Measurements from ENCODE around the gene PTPRE.

The PTPRE gene

GRCh38 chr10:128060341-128061250, 153.7 kb downstream of the PTPRE start:
- H3K4me1 ChIP-seq (ENCODE audit: control insufficient read depth, insufficient read depth, low read length) = no peaks in the 10 kb centered on the region
- no peaks in the 10 kb centered on the region for H3K9me3 ChIP-seq (ENCODE audit: control insufficient read depth, insufficient read depth, low read depth, low read length)
- no peak overlapping the region for H3K27ac ChIP-seq (ENCODE audit: extremely low read depth, low read depth, low read length)
- peaks cover 3 to 14% of the 10 kb centered on the region in 2 experiments; a peak in 2 of 3 replicates for H3K36me3 ChIP-seq (ENCODE audit: control insufficient read depth in 2 of 2, insufficient read depth in 1 of 2, low read length in 2 of 2)
- POLR2A ChIA-PET = no interaction called here
- H3K4me3 ChIP-seq (ENCODE audit: low read depth, low read length) = no peak overlapping the region
- CTCF ChIA-PET = no interaction called here
- TF ChIP-seq ZNF580 (tag by site-specific recombination; IDR thresholded peaks at IDR 0.05) (no peak), SCRT2 (tag by site-specific recombination; IDR thresholded peaks at IDR 0.05) (no peak), INSM2 (tag by site-specific recombination; IDR thresholded peaks at IDR 0.05) (no peak), ZNF529 (tag by site-specific recombination; IDR thresholded peaks at IDR 0.05; ENCODE audit: insufficient replicate concordance) (no peak), ZFP3 (tag by site-specific recombination; IDR thresholded peaks at IDR 0.05; ENCODE audit: low read depth) (no peak), ZNF692 (tag by site-specific recombination; IDR thresholded peaks at IDR 0.05) (no peak), ZNF777 (tag by site-specific recombination; IDR thresholded peaks at IDR 0.05; ENCODE audit: borderline replicate concordance) (no peak), ZBTB7A (tag by site-specific recombination; IDR thresholded peaks at IDR 0.05; ENCODE audit: low read depth) (no peak), ZNF621 (tag by site-specific recombination; IDR thresholded peaks at IDR 0.05) (no peak), ZNF155 (tag by site-specific recombination; IDR thresholded peaks at IDR 0.05) (no peak), ZNF266 (tag by site-specific recombination; IDR thresholded peaks at IDR 0.05; ENCODE audit: low read depth) (no peak), ZNF26 (tag by site-specific recombination; IDR thresholded peaks at IDR 0.05) (no peak), ZNF560 (tag by site-specific recombination; IDR thresholded peaks at IDR 0.05; ENCODE audit: borderline replicate concordance) (no peak), ZEB2 (tag by site-specific recombination; IDR thresholded peaks at IDR 0.05) (no peak), ZBTB21 (tag by site-specific recombination; IDR thresholded peaks at IDR 0.05) (no peak), ZNF654 (tag by site-specific recombination; IDR thresholded peaks at IDR 0.05; ENCODE audit: low read depth) (no peak), YY1 (tag by site-specific recombination; IDR thresholded peaks at IDR 0.05) (no peak), ZBTB11 (tag by site-specific recombination; conservative IDR thresholded peaks at IDR 0.05; ENCODE audit: low read depth) (no peak), ZNF138 (tag by site-specific recombination; IDR thresholded peaks at IDR 0.05; ENCODE audit: borderline replicate concordance) (no peak)
